NOMO-1 treated with DMSO at 0.1 percent for 48 hours (cell line): ENCODE data around the gene AGAP3.

ENCODE experiments used
- DNase-seq: peaks from one replicate; lab custom pipeline; 2025; ENCODE audit not compliant: unreplicated experiment; lab: John Stamatoyannopoulos, UW

AGAP3 gene

GRCh38 chr7:151152643-151153513 is 66.6 kb downstream of the AGAP3 start:
- DNase-seq: no peak

- no peak for DNase-seq
Observed at GRCh38 chr7:151157645-151158329, 71.5 kb downstream of the AGAP3 start.

- DNase-seq: no peak
Observed at GRCh38 chr7:151161757-151162156, 75.5 kb downstream of the AGAP3 start.

GRCh38 chr7:151166629-151167196 is 80.4 kb downstream of the AGAP3 start:
- no peak for DNase-seq

GRCh38 chr7:151167197-151167961 is 81.1 kb downstream of the AGAP3 start, which contains the start of gene GBX1:
GBX1 (minus strand) TSS chr7:151167694; CDS start chr7:151167548, 146 bp downstream.
- DNase-seq: no peak

GRCh38 chr7:151168003-151168786 is 81.9 kb downstream of the AGAP3 start:
- DNase-seq: peak; percentile 21

- no peak for DNase-seq
Observed at GRCh38 chr7:151168787-151169162, 82.5 kb downstream of the AGAP3 start.

- peak; percentile 33 for DNase-seq
Observed at GRCh38 chr7:151172273-151173141, 86.2 kb downstream of the AGAP3 start.

GRCh38 chr7:151173386-151174245 is 87.3 kb downstream of the AGAP3 start:
- no peak for DNase-seq

- no peak for DNase-seq
Observed at GRCh38 chr7:151174246-151175046, 88.2 kb downstream of the AGAP3 start.

- no peak for DNase-seq
Observed at GRCh38 chr7:151175047-151175792, 88.9 kb downstream of the AGAP3 start.

- no peak for DNase-seq
Observed at GRCh38 chr7:151175793-151176311, 89.6 kb downstream of the AGAP3 start.

- no peak for DNase-seq
Observed at GRCh38 chr7:151176401-151176800, 90.1 kb downstream of the AGAP3 start.

- DNase-seq: no peak
Observed at GRCh38 chr7:151177310-151177709, 91.0 kb downstream of the AGAP3 start.

- DNase-seq: no peak
Observed at GRCh38 chr7:151178236-151178635, 92.0 kb downstream of the AGAP3 start.

- DNase-seq: no peak
Observed at GRCh38 chr7:151178831-151179230, 92.6 kb downstream of the AGAP3 start.
